ENCODE data around the gene CNFN. TPM values are rescaled to one million over a fixed set of nuclear protein-coding genes. Genes with fewer than 3 reads are reported as not detected.

The CNFN gene
- total RNA-seq, 1 experiment from 2014 or later: 4.6 TPM

- TF ChIP-seq POLR2AphosphoS5 (IDR thresholded peaks at IDR 0.05; ENCODE audit: low read depth, low read length) (no peak), SIN3A (IDR thresholded peaks at IDR 0.05; ENCODE audit: borderline replicate concordance, insufficient read depth, low read depth, low read length) (no peak), REST (IDR thresholded peaks at IDR 0.05; ENCODE audit: insufficient read depth in 1 of 2, low read depth in 2 of 2, low read length in 1 of 2) (no peak), CTCF (IDR thresholded peaks at IDR 0.05) (no peak), TCF7L2 (IDR thresholded peaks at IDR 0.05; ENCODE audit: low read depth, low read length) (no peak)
- POLR2A ChIA-PET: no interaction called here
- DNase-seq (ENCODE audit: low read depth, low spot score): no peak
- in situ Hi-C loops (cut with HindIII; ENCODE audit: low pct_unique_long_range_greater_than_20kb, low sequenced_read_pairs): no loop called here
- ATAC-seq: no peak
- Histone ChIP-seq H3K27me3 (ENCODE audit: control insufficient read depth, insufficient read depth, low read length) (no peaks in the 10 kb centered on the region), H3K27ac (ENCODE audit: low read length) (no peak overlapping the region), H3K4me3 (ENCODE audit: low read depth in 2 of 2, low read length in 2 of 2) (no peak overlapping the region), H3K36me3 (ENCODE audit: control insufficient read depth, insufficient read depth, low read length) (no peaks in the 10 kb centered on the region), H3K4me1 (ENCODE audit: control insufficient read depth, insufficient read depth, low read length) (no peaks in the 10 kb centered on the region), H3K9me3 (ENCODE audit: control insufficient read depth, insufficient read depth, low read depth, low read length) (no peaks in the 10 kb centered on the region)
- intact Hi-C loops (cut with micrococcal nuclease; ENCODE audit: unreplicated experiment): no loop called here
- no TSS peak for BruUV-seq (replicated peaks)
- CTCF ChIA-PET: interaction anchor here (0.7 kb wide), 1 partner anchor 396 kb away, joined by 6 read pairs; no protein-coding TSS in a partner anchor
Measured at GRCh38 chr19:42362891-42363440, 27.1 kb downstream of the CNFN start.

- DNase-seq (ENCODE audit: low read depth, low spot score) (no peak), ATAC-seq (no peak)
- in situ Hi-C loops (cut with HindIII; ENCODE audit: low pct_unique_long_range_greater_than_20kb, low sequenced_read_pairs): no loop called here
- intact Hi-C loops (cut with micrococcal nuclease; ENCODE audit: unreplicated experiment): no loop called here
- H3K4me1 ChIP-seq (ENCODE audit: control insufficient read depth, insufficient read depth, low read length): no peaks in the 10 kb centered on the region
- no peak overlapping the region for H3K4me3 ChIP-seq (ENCODE audit: low read depth in 2 of 2, low read length in 2 of 2)
- no peaks in the 10 kb centered on the region for H3K36me3 ChIP-seq (ENCODE audit: control insufficient read depth, insufficient read depth, low read length)
- ChIA-PET CTCF (interaction anchor here (0.7 kb wide), 1 partner anchor 397 kb away, joined by 6 read pairs; no protein-coding TSS in a partner anchor), POLR2A (no interaction called here)
- TF ChIP-seq TCF7L2 (IDR thresholded peaks at IDR 0.05; ENCODE audit: low read depth, low read length): no peak
- no peaks in the 10 kb centered on the region for H3K27me3 ChIP-seq (ENCODE audit: control insufficient read depth, insufficient read depth, low read length)
- H3K9me3 ChIP-seq (ENCODE audit: control insufficient read depth, insufficient read depth, low read depth, low read length): no peaks in the 10 kb centered on the region
- H3K27ac ChIP-seq (ENCODE audit: low read length): no peak overlapping the region
- BruUV-seq (replicated peaks): no TSS peak
Measured at GRCh38 chr19:42362342-42362741, 27.8 kb downstream of the CNFN start.

- POLR2A ChIA-PET: no interaction called here
- CTCF ChIA-PET: interaction anchor here (0.6 kb wide), 1 partner anchor 1756 kb away, joined by 3 read pairs; no protein-coding TSS in a partner anchor
Measured at GRCh38 chr19:42361545-42361910, 28.6 kb downstream of the CNFN start.

More at GRCh38 chr19:42361545-42361910, 28.6 kb downstream of the CNFN start:
- TF ChIP-seq POLR2AphosphoS5 (IDR thresholded peaks at IDR 0.05; ENCODE audit: low read depth, low read length) (no peak), CTCF (IDR thresholded peaks at IDR 0.05) (no peak), TCF7L2 (IDR thresholded peaks at IDR 0.05; ENCODE audit: low read depth, low read length) (no peak), SIN3A (IDR thresholded peaks at IDR 0.05; ENCODE audit: borderline replicate concordance, insufficient read depth, low read depth, low read length) (no peak), REST (IDR thresholded peaks at IDR 0.05; ENCODE audit: insufficient read depth in 1 of 2, low read depth in 2 of 2, low read length in 1 of 2) (no peak)
- no TSS peak for BruUV-seq (replicated peaks)
- Histone ChIP-seq H3K27ac (ENCODE audit: low read length) (no peak overlapping the region), H3K4me1 (ENCODE audit: control insufficient read depth, insufficient read depth, low read length) (no peaks in the 10 kb centered on the region), H3K27me3 (ENCODE audit: control insufficient read depth, insufficient read depth, low read length) (no peaks in the 10 kb centered on the region), H3K36me3 (ENCODE audit: control insufficient read depth, insufficient read depth, low read length) (no peaks in the 10 kb centered on the region), H3K9me3 (ENCODE audit: control insufficient read depth, insufficient read depth, low read depth, low read length) (no peaks in the 10 kb centered on the region), H3K4me3 (ENCODE audit: low read depth in 2 of 2, low read length in 2 of 2) (no peak overlapping the region)
- in situ Hi-C loops (cut with HindIII; ENCODE audit: low pct_unique_long_range_greater_than_20kb, low sequenced_read_pairs) (no loop called here), intact Hi-C loops (cut with micrococcal nuclease; ENCODE audit: unreplicated experiment) (no loop called here)
- DNase-seq (ENCODE audit: low read depth, low spot score) (no peak), ATAC-seq (no peak)

Measured in Panc1 (cell line).